Measurements from ENCODE around the gene OLA1. TPM values are rescaled to one million over a fixed set of nuclear protein-coding genes. Genes with fewer than 3 reads are reported as not detected.
"Not testable (repeated sequence)": the region's sequence is repeated elsewhere in the genome, so short reads cannot be mapped to it uniquely, and the experiment has no call there.

OLA1 gene
- total RNA-seq = 103 TPM

GRCh38 chr2:174248187-174248997 lies at the start of gene OLA1:
Gene OLA1 (minus strand): TSS chr2:174248532. CDS start chr2:174246815, 1,717 bp downstream.
- DNase-seq = peak; percentile 98

GRCh38 chr2:174292908-174293307 lies 44.6 kb upstream of the OLA1 start:
- DNase-seq = no peak

GRCh38 chr2:174286172-174286571 lies 37.8 kb upstream of the OLA1 start:
- no peak for DNase-seq

GRCh38 chr2:174282441-174282840 lies 34.1 kb upstream of the OLA1 start:
- no peak for DNase-seq

- DNase-seq = no peak
These were observed 33.4 kb upstream of the OLA1 start for GRCh38 chr2:174281736-174282135.

- DNase-seq = peak; percentile 42
These were observed 32.3 kb upstream of the OLA1 start for GRCh38 chr2:174280596-174280995.

GRCh38 chr2:174270263-174270662 lies 21.9 kb upstream of the OLA1 start:
- not testable (repeated sequence) for DNase-seq

GRCh38 chr2:174266288-174266687 lies 18.0 kb upstream of the OLA1 start:
- no peak for DNase-seq

GRCh38 chr2:174263997-174264396 lies 15.7 kb upstream of the OLA1 start:
- DNase-seq = no peak

GRCh38 chr2:174259981-174260380 lies 11.6 kb upstream of the OLA1 start:
- peak; percentile 17 for DNase-seq

GRCh38 chr2:174254267-174254666 lies 5.9 kb upstream of the OLA1 start:
- DNase-seq = no peak

- no peak for DNase-seq
These were observed 763 bp upstream of the OLA1 start for GRCh38 chr2:174248998-174249592.

GRCh38 chr2:174247474-174248186 lies 702 bp downstream of the OLA1 start:
- peak; percentile 66 for DNase-seq

GRCh38 chr2:174246944-174247381 lies 1.4 kb downstream of the OLA1 start:
- no peak for DNase-seq

GRCh38 chr2:174245628-174246027 lies 2.7 kb downstream of the OLA1 start:
- not testable (repeated sequence) for DNase-seq

GRCh38 chr2:174245065-174245464 lies 3.3 kb downstream of the OLA1 start:
- DNase-seq = no peak

- no peak for DNase-seq
These were observed 4.5 kb downstream of the OLA1 start for GRCh38 chr2:174243812-174244211.

- no peak for DNase-seq
These were observed 8.2 kb downstream of the OLA1 start for GRCh38 chr2:174240097-174240496.

- DNase-seq = no peak
These were observed 11.9 kb downstream of the OLA1 start for GRCh38 chr2:174236429-174236828.

GRCh38 chr2:174235680-174236079 lies 12.7 kb downstream of the OLA1 start:
- no peak for DNase-seq

GRCh38 chr2:174233771-174234275 lies 14.5 kb downstream of the OLA1 start:
- DNase-seq = no peak

- no peak for DNase-seq
These were observed 20.6 kb downstream of the OLA1 start for GRCh38 chr2:174227748-174228147.

Measured in tongue (tissue), 2 donors.